Esophagus muscularis mucosa (tissue), 3 donors: ENCODE data around the gene ZNF619.

Experiments used
- CTCF ChIP-seq, 3 experiments: fragments of 200-600 bp in 2 of 3; fragments of 450-650 bp in 1 of 3; sonication (generic) in 2 of 3; IDR thresholded peaks; one replicate each; pipeline ENCODE4 v1.5.1; 2017 to 2019; ENCODE audit warnings: antibody characterized with exemption in 3 of 3, mild to moderate bottlenecking in 2 of 3, moderate library complexity in 1 of 3
- POLR2A ChIP-seq: fragments of 450-650 bp; IDR thresholded peaks from one replicate; pipeline ENCODE4 v1.6.1; 2017; ENCODE audit warnings: antibody characterized with exemption, moderate library complexity, mild to moderate bottlenecking, low read depth
- POLR2AphosphoS5 ChIP-seq, 2 donors: sonication (generic); formaldehyde crosslinking; IDR thresholded peaks; one replicate each; pipeline ENCODE4 v1.6.1; 2017; ENCODE audit warnings: antibody characterized with exemption in 2 of 2

- TF ChIP-seq POLR2A (no peak), POLR2AphosphoS5 (IDR thresholded peaks at IDR 0.05) (peak; percentile 28 to 52), CTCF (IDR thresholded peaks at IDR 0.05) (no peak)
Observed at GRCh38 chr3:40476478-40477470, at the start of gene ZNF619.
